ENCODE measurements around the gene C12orf76. TPM values are rescaled to one million over a fixed set of nuclear protein-coding genes. Genes with fewer than 3 reads are reported as not detected.
A peak's percentile ranks its signal among the peaks of the same experiment; 100 is the strongest.

C12orf76 gene
- total and polyA plus RNA-seq, 2 of the 13 experiments (the other 11 are each of a cell fraction or from before 2014, with no cell fraction given), result 15.8 to 38.4 TPM

- TF ChIP-seq NFAT5 (CRISPR knock-in tag; IDR thresholded peaks at IDR 0.05) (no peak), THAP9 (CRISPR knock-in tag; IDR thresholded peaks at IDR 0.05; ENCODE audit: borderline replicate concordance) (0 out of 2 replicates have a peak, but pooled peaks have one; percentile 39), NONO (IDR thresholded peaks at IDR 0.05) (no peak), NONO (CRISPR knock-in tag; conservative IDR thresholded peaks at IDR 0.05) (no peak), HDAC2 (CRISPR knock-in tag; IDR thresholded peaks at IDR 0.05) (no peak), ZNF276 (CRISPR knock-in tag; IDR thresholded peaks at IDR 0.05; ENCODE audit: low read depth) (no peak), ZNF619 (CRISPR knock-in tag; IDR thresholded peaks at IDR 0.05) (peak; percentile 18; the same call in 1 of the 2 replicates), MXD3 (CRISPR knock-in tag; IDR thresholded peaks at IDR 0.05) (no peak), ZNF710 (CRISPR knock-in tag; IDR thresholded peaks at IDR 0.05; ENCODE audit: borderline replicate concordance) (no peak), GTF3A (CRISPR knock-in tag; conservative IDR thresholded peaks at IDR 0.05) (no peak), ZNF121 (CRISPR knock-in tag; IDR thresholded peaks at IDR 0.05) (peak; percentile 88), IRF2 (CRISPR knock-in tag; IDR thresholded peaks at IDR 0.05) (0 out of 2 replicates have a peak, but pooled peaks have one; percentile 16), NR2C2 (CRISPR knock-in tag; IDR thresholded peaks at IDR 0.05; ENCODE audit: borderline replicate concordance) (no peak), SRSF1 (optimal IDR thresholded peaks at IDR 0.05; ENCODE audit: low read depth, low read length) (no peak), HHEX (CRISPR knock-in tag; IDR thresholded peaks at IDR 0.05) (no peak)
These were observed 42.2 kb upstream of the C12orf76 start (continued) for GRCh38 chr12:110090266-110091135.

Data from HepG2 (cell line).